Smooth muscle cell (in vitro differentiated cells): ENCODE data around the gene SORL1-AS1.
A peak's percentile ranks its signal among the peaks of the same experiment; 100 is the strongest.

Experiments
- DNase-seq: peaks from one replicate; lab custom pipeline; 2025; ENCODE audit not compliant: unreplicated experiment; lab: John Stamatoyannopoulos, UW
- H2AFZ ChIP-seq: fragments of 200-600 bp; sonication (generic); 2 replicates; pipeline ENCODE4 v1.6.0; 2016; ENCODE audit warnings: antibody characterized with exemption, low read depth, mild to moderate bottlenecking
- H3F3A ChIP-seq: fragments of 200-600 bp; sonication (generic); 2 replicates; pipeline ENCODE4 v1.6.0; 2017; ENCODE audit warnings: antibody characterized with exemption, low read depth
- H3K27ac ChIP-seq: fragments of 200-600 bp; sonication (generic); 2 replicates; pipeline ENCODE4 v1.5.1; 2016; ENCODE audit warnings: low read depth, mild to moderate bottlenecking
- H3K27me3 ChIP-seq: fragments of 200-600 bp; sonication (generic); 2 replicates; pipeline ENCODE4 v1.6.1; 2016; ENCODE audit warnings: low read depth, mild to moderate bottlenecking
- H3K36me3 ChIP-seq: fragments of 200-600 bp; sonication (generic); 2 replicates; pipeline ENCODE4 v1.5.1; 2016; ENCODE audit warnings: low read depth
- H3K4me1 ChIP-seq: fragments of 200-600 bp; sonication (generic); 2 replicates; pipeline ENCODE4 v1.5.1; 2016; ENCODE audit warnings: low read depth
- H3K4me2 ChIP-seq: fragments of 200-600 bp; sonication (generic); 2 replicates; pipeline ENCODE4 v1.6.0; 2016; ENCODE audit warnings: mild to moderate bottlenecking
- H3K4me3 ChIP-seq: fragments of 200-600 bp; sonication (generic); 2 replicates; pipeline ENCODE4 v1.5.1; 2016; ENCODE audit warnings: mild to moderate bottlenecking
- H3K79me2 ChIP-seq: fragments of 200-600 bp; sonication (generic); 2 replicates; pipeline ENCODE4 v1.6.0; 2016; ENCODE audit warnings: low read depth, mild to moderate bottlenecking
- H3K9ac ChIP-seq: fragments of 200-600 bp; sonication (generic); 2 replicates; pipeline ENCODE4 v1.6.0; 2016; ENCODE audit warnings: low read depth
- H3K9me3 ChIP-seq: fragments of 200-600 bp; sonication (generic); replicated peaks from 2 replicates; pipeline ENCODE4 v1.5.1; 2016; ENCODE audit warnings: low read depth
- H4K20me1 ChIP-seq: fragments of 200-600 bp; sonication (generic); 2 replicates; pipeline ENCODE4 v1.6.0; 2016; ENCODE audit warnings: low read depth
- CTCF ChIP-seq: fragments of 200-600 bp; sonication (generic); IDR thresholded peaks from 2 replicates; pipeline ENCODE4 v1.5.1; 2017; ENCODE audit warnings: borderline replicate concordance, mild to moderate bottlenecking, antibody characterized with exemption; ENCODE audit not compliant: insufficient read depth, poor library complexity, severe bottlenecking
- WGBS: methylation state at CpG from one replicate; pipeline ENCODE4 v1.1.7; 2016; ENCODE audit warnings: low lambda C conversion rate; 5-methylcytosine and 5-hydroxymethylcytosine counted together

SORL1-AS1 gene

GRCh38 chr11:121464352-121464946 lies 11.7 kb upstream of the SORL1-AS1 start:
- 14% methylated on average over 11 of the region's 11 CpGs for WGBS
- peak; percentile 8 for DNase-seq
- no peaks in the 10 kb centered on the region for H3K79me2 ChIP-seq
- no peaks in the 10 kb centered on the region for H3K27me3 ChIP-seq
- TF ChIP-seq CTCF, result no peak
- H3K4me3 ChIP-seq, result no peak overlapping the region
- H3K36me3 ChIP-seq, result no peaks in the 10 kb centered on the region
- no peak overlapping the region for H2AFZ ChIP-seq
- no peaks in the 10 kb centered on the region for H3K9me3 ChIP-seq
- no peaks in the 10 kb centered on the region for H4K20me1 ChIP-seq
- H3K4me2 ChIP-seq, result peak overlapping the region; percentile 47
- no peak overlapping the region for H3K9ac ChIP-seq
- peaks cover 19% of the 10 kb centered on the region for H3K4me1 ChIP-seq
- H3F3A ChIP-seq, result peaks cover 27% of the 10 kb centered on the region
- H3K27ac ChIP-seq, result peak overlapping the region; percentile 64

GRCh38 chr11:121463689-121464335 lies 11.0 kb upstream of the SORL1-AS1 start:
- Histone ChIP-seq H3K4me1 (peaks cover 19% of the 10 kb centered on the region), H3F3A (peaks cover 27% of the 10 kb centered on the region), H3K4me2 (peak overlapping the region; percentile 0), H2AFZ (no peak overlapping the region), H3K27me3 (no peaks in the 10 kb centered on the region), H3K36me3 (no peaks in the 10 kb centered on the region), H4K20me1 (no peaks in the 10 kb centered on the region), H3K9me3 (no peaks in the 10 kb centered on the region), H3K9ac (no peak overlapping the region), H3K27ac (peak overlapping the region; percentile 64), H3K4me3 (no peak overlapping the region), H3K79me2 (no peaks in the 10 kb centered on the region)
- WGBS, result 77% methylated on average over 6 of the region's 6 CpGs
- no peak for TF ChIP-seq CTCF
- no peak for DNase-seq

GRCh38 chr11:121461843-121462242 lies 9.1 kb upstream of the SORL1-AS1 start:
- no peak for TF ChIP-seq CTCF
- Histone ChIP-seq H3K4me2 (no peak overlapping the region), H3K27ac (no peak overlapping the region), H3K9me3 (no peaks in the 10 kb centered on the region), H3F3A (peaks cover 27% of the 10 kb centered on the region), H3K9ac (no peak overlapping the region), H4K20me1 (no peaks in the 10 kb centered on the region), H3K4me3 (no peak overlapping the region), H3K36me3 (no peaks in the 10 kb centered on the region), H2AFZ (no peak overlapping the region), H3K27me3 (no peaks in the 10 kb centered on the region), H3K4me1 (peaks cover 10% of the 10 kb centered on the region), H3K79me2 (no peaks in the 10 kb centered on the region)
- DNase-seq, result no peak
- 95% methylated on average over 7 of the region's 7 CpGs for WGBS
